Right renal pelvis (tissue), 4 donors: Measurements from ENCODE around the gene DNAH3. TPM values are rescaled to one million over a fixed set of nuclear protein-coding genes. Genes with fewer than 3 reads are reported as not detected.
"Not testable (repeated sequence)": the region's sequence is repeated elsewhere in the genome, so short reads cannot be mapped to it uniquely, and the experiment has no call there.

Experiments
- DNase-seq, 4 donors: peaks; one replicate each; pipeline ENCODE4 v3.0.0-alpha.2; 2013; ENCODE audit warnings: low read depth in 4 of 4, low spot score in 3 of 4, missing footprints in 1 of 4
- polyA plus RNA-seq, 4 donors: library from polyadenylated mRNA; unstranded; fragments of 120-200 nt; gene quantifications; one replicate each; pipeline ENCODE4 v1.2.1, GENCODE V29; 2013; ENCODE audit not compliant: insufficient read length in 4 of 4

The DNAH3 gene
- polyA plus RNA-seq, 4 donors: 0.25 to 0.67 (median 0.39) TPM

GRCh38 chr16:21170116-21170515 lies 19.5 kb upstream of the DNAH3 start:
- DNase-seq: not testable (repeated sequence)

GRCh38 chr16:21169249-21169981 lies 18.8 kb upstream of the DNAH3 start:
- no peak for DNase-seq

GRCh38 chr16:21167929-21168602 lies 17.4 kb upstream of the DNAH3 start:
- no peak for DNase-seq

DNA sequence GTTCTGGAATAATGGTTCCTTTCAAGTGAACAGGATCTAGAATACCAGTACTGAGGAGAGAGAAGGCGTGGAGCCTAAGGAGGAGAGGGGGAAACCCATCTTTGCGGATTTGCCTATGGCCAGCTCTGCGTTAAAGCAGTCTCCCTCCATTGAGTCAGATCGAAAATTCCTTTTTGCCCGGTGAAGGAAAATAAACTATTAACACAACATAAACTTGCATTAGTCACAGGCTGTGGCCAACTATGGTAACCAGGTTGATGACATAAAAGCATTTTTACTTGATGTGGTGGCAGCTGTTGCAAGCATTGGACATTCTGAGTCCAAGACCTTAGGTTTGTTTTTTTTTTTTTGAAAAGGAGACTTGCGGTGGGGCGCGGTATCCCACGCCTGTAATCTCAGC lies 16.7 kb upstream of the DNAH3 start:
- no peak for DNase-seq

DNA sequence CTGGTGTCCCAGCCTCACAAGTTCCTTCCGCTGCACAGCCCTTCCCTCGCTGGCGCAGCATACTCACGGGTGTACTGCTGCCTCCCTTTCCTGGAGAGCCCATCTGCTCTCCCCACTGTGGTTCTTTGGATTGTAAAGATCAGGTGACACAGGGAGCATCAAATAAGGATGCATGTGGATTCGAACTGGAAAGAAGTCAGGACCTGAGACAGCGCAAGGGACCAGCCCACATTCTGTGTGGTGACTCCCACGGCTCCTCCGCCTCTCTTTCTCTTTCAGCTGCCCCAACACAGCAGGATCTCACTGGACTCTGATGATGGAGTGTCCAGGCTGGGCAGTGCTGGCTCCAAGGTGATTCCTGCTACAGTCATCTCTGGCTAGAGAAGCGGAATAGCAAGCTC lies 15.9 kb upstream of the DNAH3 start:
- DNase-seq: no peak

- DNase-seq: no peak
Observed at GRCh38 chr16:21164521-21165168, 14.0 kb upstream of the DNAH3 start.

- DNase-seq: no peak
Observed at GRCh38 chr16:21163576-21163975, 12.9 kb upstream of the DNAH3 start.

GRCh38 chr16:21162661-21163151 lies 12.1 kb upstream of the DNAH3 start:
- no peak for DNase-seq

DNA sequence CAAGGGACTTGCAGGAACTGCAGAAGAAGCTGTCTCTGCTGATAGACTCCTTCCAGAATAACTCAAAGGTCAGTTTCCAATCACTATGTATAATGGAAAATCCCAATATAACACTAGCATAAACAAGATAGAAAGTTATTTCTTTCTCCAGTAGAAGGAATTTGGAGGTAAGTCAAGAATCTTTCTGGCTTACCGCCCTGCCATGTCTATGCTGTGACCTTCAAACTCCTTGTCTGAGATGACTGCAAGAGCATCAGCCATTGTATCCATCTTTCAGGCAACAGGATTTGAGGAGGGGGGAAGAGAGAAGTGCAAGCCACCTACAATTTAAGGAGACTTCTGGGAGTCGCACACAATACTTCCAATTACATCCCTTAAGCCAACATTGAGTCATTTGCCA lies 10.6 kb upstream of the DNAH3 start:
- DNase-seq: no peak

DNA sequence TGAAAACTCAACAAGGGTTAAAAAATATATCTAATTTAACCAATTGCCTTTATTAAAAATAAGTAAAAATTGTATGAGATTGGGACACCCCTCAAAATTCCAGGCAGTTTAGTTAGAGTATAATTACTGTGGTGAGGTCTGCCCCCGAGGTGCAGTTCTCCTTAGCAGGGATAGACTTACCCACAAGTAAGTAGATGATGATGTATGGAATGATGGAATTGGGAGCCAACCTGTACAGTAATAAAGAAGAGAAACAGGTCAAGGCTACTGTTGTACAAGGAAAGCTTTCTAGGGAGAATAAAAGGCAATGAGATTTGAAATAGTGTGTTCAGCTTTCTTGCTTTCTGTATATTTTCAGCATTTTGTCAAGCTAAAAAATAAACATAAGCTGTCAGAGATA lies 9.6 kb upstream of the DNAH3 start:
- DNase-seq: no peak

DNA sequence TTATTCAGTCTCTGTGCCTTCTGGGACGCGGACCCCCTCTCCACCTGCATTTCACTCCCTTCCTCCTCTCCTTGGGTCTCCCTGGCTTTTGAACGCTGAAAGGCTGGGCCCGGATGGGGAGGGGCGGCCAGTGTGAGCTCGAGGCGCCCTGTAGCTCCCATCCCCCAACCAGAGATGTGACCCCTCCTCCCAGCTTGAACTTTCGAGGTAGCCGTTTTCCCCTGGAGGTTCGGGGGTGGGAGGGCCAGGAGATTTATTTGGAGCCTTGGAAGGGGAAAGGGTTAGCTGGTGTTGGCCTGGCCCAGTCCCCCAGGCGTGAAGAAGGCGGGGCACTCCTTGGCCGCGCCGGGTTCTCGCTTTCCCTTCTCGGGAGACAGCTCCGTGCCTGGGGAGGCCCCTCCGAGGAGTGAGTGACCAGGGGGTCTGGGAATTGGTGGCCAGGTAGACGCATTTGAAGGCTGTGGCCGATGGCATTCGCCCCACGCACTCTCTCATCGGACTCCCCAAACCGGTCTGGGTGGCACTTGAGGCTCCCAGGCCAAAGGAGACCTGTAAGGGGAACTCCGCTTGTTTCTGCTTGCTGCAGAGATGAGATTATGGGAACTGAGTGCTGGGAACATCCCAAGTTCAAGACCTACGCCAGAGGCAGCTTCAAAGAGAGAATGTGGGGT lies 8.8 kb upstream of the DNAH3 start:
- no peak for DNase-seq

GRCh38 chr16:21158208-21159110 lies 7.8 kb upstream of the DNAH3 start, which contains the start of gene LDAF1:
LDAF1 (plus strand) TSS chr16:21158674; CDS start chr16:21161183, 2,509 bp downstream.
- peak in 1 of 4 donors; percentile 62 for DNase-seq

- DNase-seq: no peak
Observed at GRCh38 chr16:21157632-21158031, 7.0 kb upstream of the DNAH3 start.

- DNase-seq: no peak
Observed at GRCh38 chr16:21156767-21157467, 6.3 kb upstream of the DNAH3 start.

DNA sequence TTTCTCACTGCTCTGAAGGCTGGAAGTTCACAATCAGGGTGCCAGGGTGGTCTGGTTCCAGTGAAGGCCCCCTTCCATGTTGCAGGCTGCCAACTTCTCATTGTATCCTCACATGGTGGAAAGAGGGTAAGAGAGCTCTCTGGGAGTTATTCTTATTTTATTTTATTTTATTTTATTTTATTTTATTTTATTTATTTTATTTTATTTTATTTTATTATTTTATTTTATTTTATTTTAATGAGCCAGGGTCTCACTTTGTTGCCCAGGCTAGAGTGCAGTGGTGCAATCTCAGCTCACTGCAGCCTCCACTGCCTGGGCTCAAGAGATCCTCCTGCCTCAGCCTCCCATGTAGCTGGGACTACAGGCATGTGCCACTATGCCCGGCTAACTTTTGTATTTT lies 5.4 kb upstream of the DNAH3 start:
- DNase-seq: not testable (repeated sequence)

GRCh38 chr16:21153124-21153729 lies 2.6 kb upstream of the DNAH3 start:
- DNase-seq: not testable (repeated sequence)

DNA sequence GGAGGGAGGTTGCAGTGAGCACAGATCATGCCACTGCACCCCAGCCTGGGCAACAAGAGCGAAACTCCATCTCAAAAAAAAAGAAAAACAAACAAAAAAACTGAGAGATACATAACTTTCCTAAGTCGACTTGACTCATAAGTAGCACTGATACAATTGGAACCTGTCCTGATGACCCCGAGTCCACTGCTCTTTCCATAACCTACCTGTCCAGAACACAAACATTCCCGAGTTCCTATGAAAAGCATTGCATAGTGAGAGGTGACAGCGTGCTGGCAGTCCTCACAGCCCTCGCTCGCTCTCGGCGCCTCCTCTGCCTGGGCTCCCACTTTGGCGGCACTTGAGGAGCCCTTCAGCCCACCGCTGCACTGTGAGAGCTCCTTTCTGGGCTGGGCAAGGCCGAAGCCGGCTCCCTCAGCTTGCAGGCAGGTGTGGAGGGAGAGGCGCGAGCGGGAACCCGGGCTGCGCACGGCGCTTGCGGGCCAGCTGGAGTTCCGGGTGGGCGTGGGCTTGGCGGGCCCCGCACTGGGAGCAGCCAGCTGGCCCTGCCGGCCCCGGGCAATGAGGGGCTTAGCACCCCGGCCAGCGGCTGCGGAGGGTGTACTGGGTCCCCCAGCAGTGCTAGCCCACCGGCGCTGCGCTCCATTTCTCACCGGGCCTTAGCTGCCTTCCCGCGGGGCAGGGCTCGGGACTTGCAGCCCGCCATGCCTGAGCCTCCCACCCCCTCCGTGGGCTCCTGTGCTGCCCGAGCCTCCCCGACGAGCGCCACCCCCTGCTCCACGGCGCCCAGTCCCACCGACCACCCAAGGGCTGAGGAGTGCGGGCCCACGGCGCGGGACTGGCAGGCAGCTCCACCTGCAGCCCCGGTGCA lies 1.7 kb upstream of the DNAH3 start:
- not testable (repeated sequence) for DNase-seq

GRCh38 chr16:21145738-21146137 lies 4.9 kb downstream of the DNAH3 start:
- DNase-seq: no peak
